GM21529 (cell line): ENCODE data around the gene FARSB.
"Not testable (repeated sequence)": the region's sequence is repeated elsewhere in the genome, so short reads cannot be mapped to it uniquely, and the experiment has no call there.

ENCODE experiments used
- ATAC-seq: cut with Tn5 transposase; IDR thresholded peaks from one replicate; pipeline ENCODE4 v1.9.1; 2021; ENCODE audit not compliant: unreplicated experiment

FARSB gene

GRCh38 chr2:222608081-222608480 is 47.8 kb downstream of the FARSB start:
- ATAC-seq = no peak

GRCh38 chr2:222606306-222606705 is 49.6 kb downstream of the FARSB start:
- no peak for ATAC-seq

GRCh38 chr2:222604749-222605515 is 51.0 kb downstream of the FARSB start:
- no peak for ATAC-seq

- ATAC-seq = no peak
These were observed 52.4 kb downstream of the FARSB start for GRCh38 chr2:222603501-222603900.

- ATAC-seq = no peak
These were observed 57.3 kb downstream of the FARSB start for GRCh38 chr2:222598611-222599010.

- no peak for ATAC-seq
These were observed 60.3 kb downstream of the FARSB start for GRCh38 chr2:222595581-222595980.

GRCh38 chr2:222594679-222595078 is 61.2 kb downstream of the FARSB start:
- ATAC-seq = no peak

- no peak for ATAC-seq
These were observed 63.7 kb downstream of the FARSB start for GRCh38 chr2:222592176-222592575.

- ATAC-seq = no peak
These were observed 64.2 kb downstream of the FARSB start for GRCh38 chr2:222591661-222592060.

GRCh38 chr2:222584589-222584988 is 71.3 kb downstream of the FARSB start:
- not testable (repeated sequence) for ATAC-seq

- no peak for ATAC-seq
These were observed 73.0 kb downstream of the FARSB start for GRCh38 chr2:222582928-222583327.

- ATAC-seq = no peak
These were observed 78.6 kb downstream of the FARSB start for GRCh38 chr2:222577341-222577740.

GRCh38 chr2:222576171-222577081 is 79.5 kb downstream of the FARSB start:
- ATAC-seq = no peak

- ATAC-seq = no peak
These were observed 80.3 kb downstream of the FARSB start for GRCh38 chr2:222575618-222576017.

GRCh38 chr2:222572751-222573174 is 83.1 kb downstream of the FARSB start:
- no peak for ATAC-seq

- ATAC-seq = no peak
These were observed 83.6 kb downstream of the FARSB start for GRCh38 chr2:222572264-222572721.

GRCh38 chr2:222569826-222570225 is 86.1 kb downstream of the FARSB start:
- ATAC-seq = no peak

GRCh38 chr2:222568865-222569264 is 87.0 kb downstream of the FARSB start:
- no peak for ATAC-seq

- no peak for ATAC-seq
These were observed 89.7 kb downstream of the FARSB start for GRCh38 chr2:222566229-222566628.

GRCh38 chr2:222563936-222564335 is 92.0 kb downstream of the FARSB start:
- no peak for ATAC-seq

GRCh38 chr2:222563106-222563718 is 92.7 kb downstream of the FARSB start:
- ATAC-seq = no peak
